Heart left ventricle (tissue), 16 donors: Measurements from ENCODE around the gene CHKA. TPM values are rescaled to one million over a fixed set of nuclear protein-coding genes. Genes with fewer than 3 reads are reported as not detected.

Source experiments
- ATAC-seq, 4 donors: fragments of 200-7000 bp; cut with Tn5 transposase; one replicate each; pipeline ENCODE4 v1.9.1; 2020 to 2022; ENCODE audit warnings: moderate library complexity in 4 of 4, mild to moderate bottlenecking in 3 of 4, moderate number of reproducible peaks in 1 of 4
- DNase-seq, 5 donors: peaks; one replicate each; pipeline ENCODE4 v3.0.0-alpha.2; 2020
- H3K27ac ChIP-seq, 12 donors: fragments of 200-600 bp; sonication (generic) in 4 of 12; one replicate each; pipeline versions ENCODE4 v1.5.0 to v1.8.0; 2016 to 2022; ENCODE audit warnings: mild to moderate bottlenecking in 2 of 12
- H3K27me3 ChIP-seq, 9 donors: fragments of 200-600 bp; sonication (generic) in 2 of 9; one replicate each; pipeline versions ENCODE4 v1.5.1 to v1.8.0; 2016 to 2022; ENCODE audit warnings: mild to moderate bottlenecking in 3 of 9
- H3K36me3 ChIP-seq, 9 donors: fragments of 200-600 bp; sonication (generic) in 2 of 9; one replicate each; pipeline versions ENCODE4 v1.5.0 to v1.8.0; 2018 to 2022; ENCODE audit warnings: mild to moderate bottlenecking in 2 of 9
- H3K4me1 ChIP-seq, 12 donors: fragments of 200-600 bp; sonication (generic) in 4 of 12; one replicate each; pipeline versions ENCODE4 v1.5.0 to v1.8.0; 2016 to 2022; ENCODE audit warnings: mild to moderate bottlenecking in 3 of 12
- H3K4me3 ChIP-seq, 12 donors: fragments of 200-600 bp; sonication (generic) in 4 of 12; one replicate each; pipeline versions ENCODE4 v1.5.0 to v1.8.0; 2017 to 2022; ENCODE audit warnings: mild to moderate bottlenecking in 9 of 12, moderate library complexity in 4 of 12
- H3K9me3 ChIP-seq, 12 donors: fragments of 200-600 bp; sonication (generic) in 4 of 12; one replicate each; pipeline versions ENCODE4 v1.5.0 to v1.8.0; 2016 to 2022; ENCODE audit warnings: mild to moderate bottlenecking in 1 of 12
- POLR2A ChIP-seq, 2 donors: fragments of 450-650 bp; IDR thresholded peaks; one replicate each; pipeline ENCODE4 v1.6.1; 2017; ENCODE audit warnings: antibody characterized with exemption in 2 of 2, mild to moderate bottlenecking in 2 of 2, moderate library complexity in 2 of 2
- WGBS, 4 donors: extraction: QIAGEN DNeasy Blood & Tissue Kit in 2 of 4; methylation state at CpG; one replicate each; pipeline versions ENCODE4 v1.1.5 to v1.1.7; 2013 to 2018; 5-methylcytosine and 5-hydroxymethylcytosine counted together
- intact Hi-C, 10 donors: fragments of 100-400 bp; cut with DNase I; formaldehyde crosslinking; loops; one replicate each; pipeline versions ENCODE4 v1.11.1 to v1.14.2; 2022
- polyA plus RNA-seq, 2 donors: library from polyadenylated mRNA; stranded (reverse); fragments of 200-250 nt; gene quantifications; one replicate each; pipeline ENCODE4 v1.2.3, GENCODE V29; 2013
- total RNA-seq, 9 donors: library from RNA; depleted of rRNA in 2 of 9; stranded (reverse); fragments of >200 nt in 2 of 9; fragmentation: NEBNext Ultra II Directional in 3 of 9; extraction: Animal tissue kit (Norgen Biotek cat#: 25700) in 3 of 9; gene quantifications; one replicate each; pipeline versions ENCODE4 v1.1.0 to v1.2.4, GENCODE V29; 2016 to 2023
- TF ChIP-seq, protein P1 (sequence below), 12 donors: fragments of 200-600 bp; sonication (generic) in 4 of 12; IDR thresholded peaks; one replicate each; pipeline versions ENCODE4 v1.5.0 to v1.8.0; 2018 to 2022; ENCODE audit warnings: antibody characterized with exemption in 12 of 12, mild to moderate bottlenecking in 5 of 12
- donor health status: ischemic (EF 13 %, LVEDD 7.1; RV severe dilation, severe dysfunction).
- donor health status: healthy with polysubstance abuse.
- donor health status: DM: no; HTN: yes; CAD: no.
- donor health status: DM: no; HTN: no; CAD: no.
- donor health status: ischemic (EF 25% LVEDD 6.9; RV normal size, moderate dysfunction).
- donor health status: ischemic (EF 25% LVEDD 5.7; RV mildly dilated, moderate dysfunction).
- donor health status: healthy.
- donor health status: DM: yes; HTN: yes; CAD: no.
- donor health status: ischemic (EF 35%, LVEDD 5.7; RV mildly dilated, moderate dysfunction).
- donor health status: nonischemic (EF 11% LVEDD 7.7; RV severe dilation, severe dysfunction).
- donor health status: DM: yes; HTN: yes; CAD: no.
- donor health status: PGD.
- donor health status: ischemic (EF 29% LVEDD 5.4; RV normal size, mild dysfunction).
- donor health status: nonischemic (EF 23%, LVEDD 6.1; RV moderate dilation, normal function).

The CHKA gene
- total and polyA plus RNA-seq, 11 donors: 6.1 to 22.9 (median 9.1) TPM

DNA sequence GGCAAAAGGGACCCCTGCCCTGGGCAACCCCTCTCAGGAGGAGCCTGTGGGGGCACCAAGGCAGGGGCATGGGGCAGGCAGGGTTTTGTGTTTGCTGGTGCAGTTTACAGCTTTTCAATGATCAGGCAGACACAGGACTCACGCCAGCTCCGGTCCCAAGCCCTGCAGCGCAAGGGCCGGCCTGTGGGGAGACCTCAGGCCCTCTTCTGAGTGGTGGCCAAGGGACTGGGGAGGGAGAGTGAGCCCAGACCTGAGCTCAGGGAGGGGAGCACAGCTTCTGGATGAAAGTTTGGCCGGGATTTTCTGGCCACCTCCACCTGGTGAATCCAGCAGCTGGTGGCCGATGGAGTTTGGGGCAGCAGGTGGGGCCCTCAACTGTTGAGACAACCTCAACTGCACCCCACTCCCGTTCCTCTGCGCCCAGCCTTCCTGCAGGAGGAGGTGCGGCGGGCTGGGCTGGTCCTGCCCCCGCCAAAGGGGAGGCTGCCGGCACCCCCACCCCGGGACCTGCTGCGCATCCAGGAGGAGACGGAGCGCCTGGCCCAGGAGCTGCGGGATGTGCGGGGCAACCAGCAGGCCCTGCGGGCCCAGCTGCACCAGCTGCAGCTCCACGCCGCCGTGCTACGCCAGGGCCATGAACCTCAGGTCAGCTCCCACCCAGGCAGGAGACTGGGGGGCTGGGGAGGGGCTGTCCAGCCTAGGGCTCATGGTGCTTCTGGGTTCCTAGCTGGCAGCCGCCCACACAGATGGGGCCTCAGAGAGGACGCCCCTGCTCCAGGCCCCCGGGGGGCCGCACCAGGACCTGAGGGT, 78.8 kb downstream of the CHKA start:
- Histone ChIP-seq H3K27ac (peak overlapping the region in 2 of 12 donors; percentile 5 to 38), H3K4me3 (no peak overlapping the region), H3K4me1 (peaks cover 9 to 35% (median 24%) of the 10 kb centered on the region in 12 donors), H3K9me3 (no peaks in the 10 kb centered on the region), H3K27me3 (no peaks in the 10 kb centered on the region), H3K36me3 (peaks cover 0 to 62% (median 10%) of the 10 kb centered on the region in 9 donors)
- TF ChIP-seq POLR2A (IDR thresholded peaks at IDR 0.05): no peak
- TF ChIP-seq, protein P1, sequence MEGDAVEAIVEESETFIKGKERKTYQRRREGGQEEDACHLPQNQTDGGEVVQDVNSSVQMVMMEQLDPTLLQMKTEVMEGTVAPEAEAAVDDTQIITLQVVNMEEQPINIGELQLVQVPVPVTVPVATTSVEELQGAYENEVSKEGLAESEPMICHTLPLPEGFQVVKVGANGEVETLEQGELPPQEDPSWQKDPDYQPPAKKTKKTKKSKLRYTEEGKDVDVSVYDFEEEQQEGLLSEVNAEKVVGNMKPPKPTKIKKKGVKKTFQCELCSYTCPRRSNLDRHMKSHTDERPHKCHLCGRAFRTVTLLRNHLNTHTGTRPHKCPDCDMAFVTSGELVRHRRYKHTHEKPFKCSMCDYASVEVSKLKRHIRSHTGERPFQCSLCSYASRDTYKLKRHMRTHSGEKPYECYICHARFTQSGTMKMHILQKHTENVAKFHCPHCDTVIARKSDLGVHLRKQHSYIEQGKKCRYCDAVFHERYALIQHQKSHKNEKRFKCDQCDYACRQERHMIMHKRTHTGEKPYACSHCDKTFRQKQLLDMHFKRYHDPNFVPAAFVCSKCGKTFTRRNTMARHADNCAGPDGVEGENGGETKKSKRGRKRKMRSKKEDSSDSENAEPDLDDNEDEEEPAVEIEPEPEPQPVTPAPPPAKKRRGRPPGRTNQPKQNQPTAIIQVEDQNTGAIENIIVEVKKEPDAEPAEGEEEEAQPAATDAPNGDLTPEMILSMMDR (IDR thresholded peaks at IDR 0.05): no peak
- WGBS, 4 donors: 88 to 98% (median 93%) methylated on average over 16 to 27 of the region's 27 CpGs
- DNase-seq: peak in 3 of 5 donors; percentile 17 to 60 (median 24)
- ATAC-seq: no peak
- intact Hi-C loops: no loop called here

DNA sequence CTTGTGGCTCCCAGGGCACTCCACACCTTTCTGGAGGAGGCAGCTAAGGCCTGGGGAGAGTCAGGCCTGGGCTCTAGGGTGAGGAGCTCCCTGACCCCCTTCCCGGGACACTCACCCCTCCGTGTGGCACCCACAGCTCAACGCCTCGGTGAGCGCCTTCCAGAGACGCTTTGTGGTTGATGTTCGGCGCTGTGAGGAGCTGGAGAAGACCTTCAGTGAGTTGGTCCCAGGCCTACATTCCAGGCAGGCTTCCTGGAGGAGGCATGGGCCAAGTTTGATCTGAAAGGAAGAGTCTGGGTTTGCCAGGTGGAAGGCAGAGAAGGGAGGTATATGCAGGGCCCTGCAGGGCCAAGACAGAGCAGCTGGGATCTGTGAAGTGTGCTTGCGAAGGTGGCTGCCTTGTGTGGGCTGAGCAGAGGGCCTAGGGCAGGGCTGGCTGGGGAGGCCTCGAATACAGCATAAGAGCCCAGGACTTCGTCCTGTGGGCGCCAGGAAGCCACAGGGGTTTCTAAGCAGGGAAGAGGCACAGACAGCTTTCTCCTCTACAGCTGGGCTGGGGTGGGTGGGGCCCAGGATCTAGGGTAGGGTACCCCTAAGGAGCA, 79.5 kb downstream of the CHKA start:
- H3K4me1 ChIP-seq: peaks cover 11 to 42% (median 31%) of the 10 kb centered on the region in 12 donors
- DNase-seq (peak in 2 of 5 donors; percentile 17 to 25), ATAC-seq (no peak)
- H3K36me3 ChIP-seq: peaks cover 0 to 58% (median 10%) of the 10 kb centered on the region in 9 donors
- H3K27ac ChIP-seq: peak overlapping the region in 3 of 12 donors; percentile 5 to 91 (median 38)
- no peak for TF ChIP-seq POLR2A (IDR thresholded peaks at IDR 0.05)
- TF ChIP-seq, protein P1 (IDR thresholded peaks at IDR 0.05): no peak
- WGBS, 4 donors: 87 to 93% (median 91%) methylated on average over 3 to 12 of the region's 12 CpGs
- no peak overlapping the region for H3K4me3 ChIP-seq
- no peaks in the 10 kb centered on the region for H3K9me3 ChIP-seq
- intact Hi-C loops: no loop called here
- H3K27me3 ChIP-seq: no peaks in the 10 kb centered on the region

DNA sequence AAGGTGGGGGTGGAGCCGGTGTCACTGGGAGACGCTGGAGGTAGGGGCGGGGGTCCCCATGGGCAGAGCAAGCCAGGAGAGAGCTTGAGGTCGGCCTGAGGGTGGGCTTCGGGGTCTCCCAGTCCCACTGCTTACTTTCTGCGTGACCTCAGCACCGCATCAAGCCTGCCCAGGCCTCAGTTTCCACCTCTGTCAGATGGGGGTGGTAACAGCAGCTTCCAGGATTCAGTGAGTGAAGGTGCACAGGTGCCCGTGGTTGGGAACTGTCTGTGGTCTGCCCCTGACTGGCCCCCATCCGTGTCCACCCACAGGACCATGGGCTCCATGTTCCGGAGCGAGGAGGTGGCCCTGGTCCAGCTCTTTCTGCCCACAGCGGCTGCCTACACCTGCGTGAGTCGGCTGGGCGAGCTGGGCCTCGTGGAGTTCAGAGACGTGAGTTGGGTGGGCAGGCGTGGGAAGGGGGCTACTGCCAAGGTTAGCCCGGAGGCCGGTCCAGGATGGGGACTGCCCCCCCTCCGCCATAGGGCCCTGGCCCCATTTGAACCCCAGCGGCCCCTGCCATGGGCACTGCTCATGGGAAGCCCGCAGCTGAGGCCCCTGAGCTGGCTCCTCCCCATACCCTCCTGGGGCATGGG, 80.1 kb downstream of the CHKA start:
- H3K9me3 ChIP-seq: no peaks in the 10 kb centered on the region
- H3K27ac ChIP-seq: peak overlapping the region in 11 of 12 donors; percentile 74 to 96 (median 88)
- H3K4me1 ChIP-seq: peaks cover 11 to 49% (median 37%) of the 10 kb centered on the region in 12 donors
- H3K4me3 ChIP-seq: peak overlapping the region in 11 of 12 donors; percentile 52 to 95 (median 82)
- 82 to 89% (median 85%) methylated on average over 10 to 23 of the region's 23 CpGs for WGBS, 4 donors
- H3K27me3 ChIP-seq: no peaks in the 10 kb centered on the region
- DNase-seq (peak in 2 of 5 donors; percentile 24 to 62), ATAC-seq (no peak)
- H3K36me3 ChIP-seq: peaks cover 0 to 56% (median 10%) of the 10 kb centered on the region in 9 donors
- TF ChIP-seq, protein P1 (IDR thresholded peaks at IDR 0.05): no peak
- no peak for TF ChIP-seq POLR2A (IDR thresholded peaks at IDR 0.05)
- intact Hi-C loops: no loop called here
